Peyer's patch (tissue), 4 donors: ENCODE data around the gene SLC17A7. TPM values are rescaled to one million over a fixed set of nuclear protein-coding genes. Genes with fewer than 3 reads are reported as not detected.

Experiments used
- DNase-seq, 3 donors: peaks; one replicate each; pipeline ENCODE4 v3.0.0-alpha.2; 2017 to 2019
- H3K27ac ChIP-seq, 4 donors: fragments of 200-600 bp; sonication (generic); one replicate each; pipeline ENCODE4 v1.5.1; 2016 to 2019
- H3K27me3 ChIP-seq, 2 donors: fragments of 200-600 bp; sonication (generic); one replicate each; pipeline ENCODE4 v1.5.1; 2019
- H3K36me3 ChIP-seq, 3 donors: fragments of 200-600 bp; sonication (generic); one replicate each; pipeline ENCODE4 v1.5.1; 2016 to 2019
- H3K4me1 ChIP-seq, 4 donors: fragments of 200-600 bp; sonication (generic); one replicate each; pipeline ENCODE4 v1.5.1; 2016 to 2019
- H3K4me3 ChIP-seq, 4 donors: fragments of 200-600 bp; sonication (generic); 1 replicate in 3 of 4; 2 replicates in 1 of 4; pipeline ENCODE4 v1.5.1; 2016 to 2019; ENCODE audit warnings: mild to moderate bottlenecking in 1 of 4
- H3K9me3 ChIP-seq, 4 donors: fragments of 200-600 bp; sonication (generic); one replicate each; pipeline ENCODE4 v1.5.1; 2016 to 2019; ENCODE audit warnings: mild to moderate bottlenecking in 1 of 4
- CTCF ChIP-seq, 6 experiments: fragments of 450-650 bp in 4 of 6; fragments of 200-600 bp in 2 of 6; sonication (generic) in 1 of 6; IDR thresholded peaks; one replicate each; pipeline ENCODE4 v1.5.1; 2017 to 2019; ENCODE audit warnings: antibody characterized with exemption in 6 of 6, mild to moderate bottlenecking in 3 of 6, moderate library complexity in 1 of 6
- POLR2A ChIP-seq, 2 donors: fragments of 450-650 bp; IDR thresholded peaks; one replicate each; pipeline ENCODE4 v1.5.1; 2017; ENCODE audit warnings: antibody characterized with exemption in 2 of 2, mild to moderate bottlenecking in 2 of 2, moderate library complexity in 2 of 2
- total RNA-seq, 4 donors: library from RNA; depleted of rRNA; stranded (reverse); fragments of >200 nt; gene quantifications; one replicate each; pipeline ENCODE4 v1.1.0, GENCODE V29; 2016

SLC17A7 gene
- total RNA-seq, 4 donors from 2014 or later = 1.2 to 2.0 (median 1.7) TPM; not detected in 1

GRCh38 chr19:49434907-49435583 is 6.3 kb downstream of the SLC17A7 start:
- H3K4me3 ChIP-seq = no peak overlapping the region
- TF ChIP-seq POLR2A (IDR thresholded peaks at IDR 0.05) (no peak), CTCF (IDR thresholded peaks at IDR 0.05) (no peak)
- peaks cover 0 to 73% of the 10 kb centered on the region in 2 donors for H3K27me3 ChIP-seq
- DNase-seq = no peak
- H3K36me3 ChIP-seq = no peaks in the 10 kb centered on the region
- peaks cover 0 to 4% (median 0%) of the 10 kb centered on the region in 4 donors for H3K9me3 ChIP-seq
- no peak overlapping the region for H3K27ac ChIP-seq
- H3K4me1 ChIP-seq = no peaks in the 10 kb centered on the region

GRCh38 chr19:49433240-49433901 is 8.0 kb downstream of the SLC17A7 start:
- Histone ChIP-seq H3K27me3 (peaks cover 0 to 73% of the 10 kb centered on the region in 2 donors), H3K4me1 (peaks cover 0 to 4% (median 2%) of the 10 kb centered on the region in 4 donors), H3K27ac (no peak overlapping the region), H3K4me3 (no peak overlapping the region), H3K9me3 (peaks cover 0 to 4% (median 0%) of the 10 kb centered on the region in 4 donors), H3K36me3 (no peaks in the 10 kb centered on the region)
- no peak for DNase-seq
- no peak for TF ChIP-seq POLR2A (IDR thresholded peaks at IDR 0.05)
- TF ChIP-seq CTCF (IDR thresholded peaks at IDR 0.05) = no peak

- Histone ChIP-seq H3K27ac (no peak overlapping the region), H3K9me3 (peaks cover 0 to 4% (median 0%) of the 10 kb centered on the region in 4 donors), H3K4me3 (no peak overlapping the region), H3K36me3 (no peaks in the 10 kb centered on the region), H3K4me1 (peaks cover 0 to 12% (median 5%) of the 10 kb centered on the region in 4 donors), H3K27me3 (peaks cover 0 to 82% of the 10 kb centered on the region in 2 donors)
- no peak for DNase-seq
- TF ChIP-seq CTCF (IDR thresholded peaks at IDR 0.05) = no peak
- TF ChIP-seq POLR2A (IDR thresholded peaks at IDR 0.05) = no peak
Measured at GRCh38 chr19:49432141-49433073, 8.9 kb downstream of the SLC17A7 start.

GRCh38 chr19:49431330-49431749 is 10.0 kb downstream of the SLC17A7 start:
- Histone ChIP-seq H3K27ac (no peak overlapping the region), H3K4me1 (peaks cover 0 to 12% (median 5%) of the 10 kb centered on the region in 4 donors), H3K36me3 (no peaks in the 10 kb centered on the region), H3K27me3 (peaks cover 0 to 82% of the 10 kb centered on the region in 2 donors), H3K4me3 (no peak overlapping the region), H3K9me3 (peaks cover 0 to 3% (median 0%) of the 10 kb centered on the region in 4 donors)
- DNase-seq = no peak
- TF ChIP-seq CTCF (IDR thresholded peaks at IDR 0.05) (no peak), POLR2A (IDR thresholded peaks at IDR 0.05) (no peak)

GRCh38 chr19:49430678-49431329 is 10.5 kb downstream of the SLC17A7 start:
- H3K4me3 ChIP-seq = no peak overlapping the region
- TF ChIP-seq CTCF (IDR thresholded peaks at IDR 0.05) = no peak
- no peak for TF ChIP-seq POLR2A (IDR thresholded peaks at IDR 0.05)
- no peaks in the 10 kb centered on the region for H3K36me3 ChIP-seq
- DNase-seq = no peak
- H3K4me1 ChIP-seq = peaks cover 0 to 12% (median 5%) of the 10 kb centered on the region in 4 donors
- H3K9me3 ChIP-seq = no peaks in the 10 kb centered on the region
- peaks cover 0 to 83% of the 10 kb centered on the region in 2 donors for H3K27me3 ChIP-seq
- no peak overlapping the region for H3K27ac ChIP-seq
